Right atrium auricular region (tissue), 2 donors: ENCODE measurements around the gene KLK2. TPM values are rescaled to one million over a fixed set of nuclear protein-coding genes. Genes with fewer than 3 reads are reported as not detected.

Experiments
- DNase-seq: peaks from one replicate; pipeline ENCODE4 v3.0.0-alpha.2; 2019; ENCODE audit warnings: low spot score
- H3K27ac ChIP-seq, 2 donors: fragments of 200-600 bp; sonication (generic); 1 replicate in 1 of 2; 2 replicates in 1 of 2; pipeline ENCODE4 v1.5.1; 2016 to 2019
- H3K27me3 ChIP-seq, 2 donors: fragments of 200-600 bp; sonication (generic); one replicate each; pipeline versions ENCODE4 v1.5.1 to v1.6.0; 2017 to 2019
- H3K36me3 ChIP-seq: fragments of 200-600 bp; sonication (generic); one replicate; pipeline ENCODE4 v1.5.1; 2016
- H3K4me1 ChIP-seq, 2 donors: fragments of 200-600 bp; sonication (generic); one replicate each; pipeline versions ENCODE4 v1.5.1 to v1.6.0; 2017 to 2019
- H3K4me3 ChIP-seq, 2 donors: fragments of 200-600 bp; sonication (generic); 1 replicate in 1 of 2; 2 replicates in 1 of 2; pipeline ENCODE4 v1.5.1; 2017 to 2019; ENCODE audit warnings: mild to moderate bottlenecking in 1 of 2, moderate library complexity in 1 of 2
- H3K9me3 ChIP-seq, 2 donors: fragments of 200-600 bp; sonication (generic); one replicate each; pipeline ENCODE4 v1.5.1; 2019
- CTCF ChIP-seq, 2 donors: fragments of 200-600 bp; sonication (generic); IDR thresholded peaks; one replicate each; pipeline ENCODE4 v1.5.1; 2019; ENCODE audit warnings: antibody characterized with exemption in 2 of 2
- total RNA-seq, 2 donors: library from RNA; depleted of rRNA; stranded (reverse); fragments of >200 nt; gene quantifications; one replicate each; pipeline ENCODE4 v1.1.0, GENCODE V29; 2016

Gene KLK2
- total RNA-seq, 2 donors from 2014 or later = not detected

- H3K4me3 ChIP-seq = no peak overlapping the region
- no peaks in the 10 kb centered on the region for H3K27me3 ChIP-seq
- H3K4me1 ChIP-seq = no peaks in the 10 kb centered on the region
- H3K27ac ChIP-seq = no peak overlapping the region
- H3K9me3 ChIP-seq = peaks cover 0 to 27% of the 10 kb centered on the region in 2 donors
- H3K36me3 ChIP-seq = no peaks in the 10 kb centered on the region
- no peak for TF ChIP-seq CTCF (IDR thresholded peaks at IDR 0.05)
- no peak for DNase-seq
Observed at GRCh38 chr19:50842130-50842529, 31.1 kb upstream of the KLK2 start.

GRCh38 chr19:50843205-50843604 is 30.0 kb upstream of the KLK2 start:
- Histone ChIP-seq H3K4me1 (no peaks in the 10 kb centered on the region), H3K27me3 (no peaks in the 10 kb centered on the region), H3K27ac (no peak overlapping the region), H3K36me3 (no peaks in the 10 kb centered on the region), H3K4me3 (no peak overlapping the region), H3K9me3 (peaks cover 0 to 27% of the 10 kb centered on the region in 2 donors)
- no peak for TF ChIP-seq CTCF (IDR thresholded peaks at IDR 0.05)
- no peak for DNase-seq

GRCh38 chr19:50843701-50844221 is 29.5 kb upstream of the KLK2 start:
- H3K4me1 ChIP-seq = no peaks in the 10 kb centered on the region
- no peak for TF ChIP-seq CTCF (IDR thresholded peaks at IDR 0.05)
- H3K36me3 ChIP-seq = no peaks in the 10 kb centered on the region
- H3K4me3 ChIP-seq = no peak overlapping the region
- no peaks in the 10 kb centered on the region for H3K27me3 ChIP-seq
- H3K27ac ChIP-seq = no peak overlapping the region
- DNase-seq = no peak
- H3K9me3 ChIP-seq = peaks cover 0 to 27% of the 10 kb centered on the region in 2 donors

- TF ChIP-seq CTCF (IDR thresholded peaks at IDR 0.05) = no peak
- H3K4me1 ChIP-seq = no peaks in the 10 kb centered on the region
- no peaks in the 10 kb centered on the region for H3K36me3 ChIP-seq
- no peak for DNase-seq
- H3K4me3 ChIP-seq = no peak overlapping the region
- H3K9me3 ChIP-seq = peaks cover 0 to 27% of the 10 kb centered on the region in 2 donors
- no peaks in the 10 kb centered on the region for H3K27me3 ChIP-seq
- H3K27ac ChIP-seq = no peak overlapping the region
Observed at GRCh38 chr19:50844296-50844935, 28.8 kb upstream of the KLK2 start.

GRCh38 chr19:50850738-50851137 is 22.5 kb upstream of the KLK2 start:
- no peak for TF ChIP-seq CTCF (IDR thresholded peaks at IDR 0.05)
- Histone ChIP-seq H3K4me3 (no peak overlapping the region), H3K27me3 (no peaks in the 10 kb centered on the region), H3K27ac (no peak overlapping the region), H3K9me3 (no peaks in the 10 kb centered on the region), H3K4me1 (no peaks in the 10 kb centered on the region), H3K36me3 (no peaks in the 10 kb centered on the region)
- DNase-seq = no peak

GRCh38 chr19:50851620-50852019 is 21.6 kb upstream of the KLK2 start:
- no peak overlapping the region for H3K27ac ChIP-seq
- no peak for TF ChIP-seq CTCF (IDR thresholded peaks at IDR 0.05)

More at GRCh38 chr19:50851620-50852019, 21.6 kb upstream of the KLK2 start:
- DNase-seq = no peak
- H3K4me3 ChIP-seq = no peak overlapping the region
- H3K36me3 ChIP-seq = no peaks in the 10 kb centered on the region
- no peaks in the 10 kb centered on the region for H3K9me3 ChIP-seq
- H3K4me1 ChIP-seq = no peaks in the 10 kb centered on the region
- no peaks in the 10 kb centered on the region for H3K27me3 ChIP-seq
